Measurements from ENCODE around the gene PIK3R2.
"Not testable (repeated sequence)": the region's sequence is repeated elsewhere in the genome, so short reads cannot be mapped to it uniquely, and the experiment has no call there.

Gene PIK3R2

GRCh38 chr19:18152817-18153555 lies at the start of gene PIK3R2:
Gene PIK3R2 (plus strand): TSS chr19:18153163. CDS start chr19:18155880, 2,717 bp downstream.
- peak; percentile 99 for DNase-seq

DNA sequence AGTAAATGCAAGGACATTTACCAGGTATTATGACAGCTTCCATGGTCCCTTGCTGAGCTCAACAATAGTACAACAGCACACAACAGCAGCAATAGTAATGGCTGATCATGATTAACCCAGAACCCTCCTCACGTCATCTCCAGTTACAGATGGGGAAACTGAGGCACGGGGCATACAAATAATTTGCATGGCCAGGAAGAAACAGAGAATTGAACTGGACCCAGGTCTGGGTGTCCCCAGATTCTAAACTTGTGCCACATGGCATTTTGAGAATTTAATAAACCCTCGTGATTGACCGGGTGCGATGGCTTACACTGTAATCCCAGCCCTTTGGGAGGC lies 48.2 kb upstream of the PIK3R2 start:
- DNase-seq, result no peak

- not testable (repeated sequence) for DNase-seq
Measured at GRCh38 chr19:18105259-18105658, 47.7 kb upstream of the PIK3R2 start.

DNA sequence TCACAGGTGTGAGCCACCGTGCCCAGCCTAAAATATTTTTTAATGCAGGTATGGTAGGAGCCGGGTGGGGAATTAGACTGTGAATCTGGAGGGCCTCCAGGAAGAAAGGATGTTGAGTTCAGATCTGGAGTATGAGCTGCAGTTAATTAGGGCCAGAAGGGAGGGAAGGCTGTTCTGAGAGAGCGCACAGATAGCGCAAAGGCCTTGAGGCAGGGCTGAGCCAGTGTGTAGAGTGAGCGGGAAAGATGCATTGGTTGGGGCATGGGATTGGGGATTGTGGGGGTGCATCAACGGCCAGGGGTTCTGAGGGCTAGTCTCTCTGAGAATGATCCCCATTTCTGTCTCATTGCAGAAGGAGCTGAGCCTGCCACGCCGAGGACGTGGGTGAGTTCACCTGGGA lies 45.7 kb upstream of the PIK3R2 start:
- DNase-seq, result no peak

GRCh38 chr19:18108897-18109296 lies 44.1 kb upstream of the PIK3R2 start:
- no peak for DNase-seq

GRCh38 chr19:18109341-18109732 lies 43.6 kb upstream of the PIK3R2 start:
- no peak for DNase-seq

DNA sequence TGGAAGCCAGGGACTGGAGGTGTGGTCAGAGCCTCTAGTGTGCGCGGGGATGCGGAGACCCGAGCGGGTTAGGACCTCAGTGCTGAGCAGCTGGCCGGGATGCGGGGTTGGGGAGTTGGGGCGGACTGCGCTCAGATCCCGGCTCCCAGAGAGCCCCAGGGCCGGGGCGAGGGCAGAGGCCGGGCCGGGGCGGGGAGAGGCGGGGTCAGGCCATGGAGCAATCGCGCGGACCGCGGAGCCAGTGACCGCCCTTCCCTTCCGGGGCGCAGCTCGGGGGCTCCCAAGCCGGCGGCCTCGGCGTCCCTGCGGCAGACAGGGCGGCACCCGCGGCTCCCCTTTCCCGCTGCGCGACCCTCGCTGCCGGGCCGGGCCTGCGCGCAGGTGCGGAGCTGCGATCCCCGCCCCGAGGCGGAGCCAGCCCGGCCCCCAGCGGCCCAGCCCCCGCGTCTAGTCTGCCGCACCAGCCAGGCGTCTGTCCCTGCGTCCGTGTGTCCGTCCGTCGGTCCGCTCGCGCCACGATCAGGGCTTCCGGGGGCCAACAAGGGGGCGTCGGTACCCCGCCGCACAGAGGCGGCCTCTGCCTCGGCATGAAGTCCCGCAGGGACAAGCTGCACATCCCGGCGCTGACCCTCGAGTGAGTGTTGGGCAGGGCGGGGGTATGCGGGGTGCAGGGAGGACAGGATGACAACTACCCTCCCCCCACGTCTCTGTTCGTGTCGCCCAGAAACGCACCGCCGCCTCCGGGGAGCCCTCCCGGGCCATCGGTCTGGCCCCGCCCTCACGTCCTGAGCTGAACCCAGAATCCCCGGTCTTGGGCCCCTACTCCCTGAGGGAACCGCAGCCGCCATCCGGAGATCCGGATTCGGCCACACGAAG lies 43.0 kb upstream of the PIK3R2 start:
- peak; percentile 30 for DNase-seq

DNA sequence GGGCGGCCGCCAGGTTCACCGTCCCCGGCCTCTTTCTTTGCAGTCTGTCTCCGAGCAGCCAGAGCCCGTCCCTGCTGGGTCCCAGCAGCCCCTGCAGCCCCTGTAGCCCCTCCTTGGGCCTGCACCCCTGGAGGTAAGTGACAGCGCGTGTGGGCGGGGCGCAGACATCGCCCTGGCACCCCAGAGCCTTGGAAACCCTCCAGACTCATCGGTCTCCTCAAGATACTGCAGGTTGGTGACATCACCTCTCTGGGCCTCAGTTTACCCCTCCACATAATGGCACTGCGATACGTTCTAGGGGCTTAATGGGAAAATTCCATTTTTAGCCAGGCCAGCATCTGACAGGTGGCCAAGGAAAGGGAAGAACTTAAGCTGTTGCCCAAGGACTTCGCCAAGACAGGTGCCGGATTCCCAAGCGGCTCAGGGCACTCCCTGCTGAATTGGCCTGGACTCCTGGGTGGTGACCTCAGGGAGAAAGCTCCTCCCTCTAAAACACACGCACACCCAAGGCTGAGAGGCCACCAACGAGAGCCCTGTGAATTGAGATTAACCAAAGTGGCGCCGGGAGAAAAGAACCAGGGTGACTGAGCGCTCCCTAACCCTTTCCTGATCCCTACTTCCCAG lies 42.2 kb upstream of the PIK3R2 start:
- no peak for DNase-seq

DNA sequence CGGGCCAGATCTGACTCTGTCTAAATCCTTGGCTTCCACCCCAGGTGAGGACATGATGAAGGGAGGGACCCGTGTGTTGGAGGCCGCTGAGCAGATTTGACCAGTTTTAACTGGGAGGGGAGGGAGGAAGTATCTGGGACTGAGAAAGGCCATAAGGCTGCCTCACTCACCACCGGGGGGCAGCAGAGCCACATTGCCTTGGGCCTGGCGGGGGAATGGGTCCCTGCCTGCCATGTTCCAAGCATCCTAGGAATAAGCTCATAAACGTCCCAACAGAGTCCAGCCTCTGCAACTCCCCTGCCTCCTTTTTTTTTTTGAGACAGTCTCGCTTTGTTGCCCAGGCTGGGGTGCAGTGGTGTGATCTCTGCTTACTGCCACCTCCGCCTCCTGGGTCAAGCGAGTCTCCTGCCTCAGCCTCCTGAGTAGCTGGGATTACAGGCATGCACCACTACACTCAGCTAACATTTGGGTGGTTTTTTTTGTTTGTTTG lies 39.9 kb upstream of the PIK3R2 start:
- DNase-seq, result peak; percentile 78

GRCh38 chr19:18113827-18114226 lies 39.1 kb upstream of the PIK3R2 start:
- no peak for DNase-seq

- DNase-seq, result no peak
Measured at GRCh38 chr19:18114483-18114882, 38.5 kb upstream of the PIK3R2 start.

GRCh38 chr19:18117364-18117691 lies 35.6 kb upstream of the PIK3R2 start:
- no peak for DNase-seq

GRCh38 chr19:18117692-18118378 lies 35.1 kb upstream of the PIK3R2 start:
- DNase-seq, result peak; percentile 96

DNA sequence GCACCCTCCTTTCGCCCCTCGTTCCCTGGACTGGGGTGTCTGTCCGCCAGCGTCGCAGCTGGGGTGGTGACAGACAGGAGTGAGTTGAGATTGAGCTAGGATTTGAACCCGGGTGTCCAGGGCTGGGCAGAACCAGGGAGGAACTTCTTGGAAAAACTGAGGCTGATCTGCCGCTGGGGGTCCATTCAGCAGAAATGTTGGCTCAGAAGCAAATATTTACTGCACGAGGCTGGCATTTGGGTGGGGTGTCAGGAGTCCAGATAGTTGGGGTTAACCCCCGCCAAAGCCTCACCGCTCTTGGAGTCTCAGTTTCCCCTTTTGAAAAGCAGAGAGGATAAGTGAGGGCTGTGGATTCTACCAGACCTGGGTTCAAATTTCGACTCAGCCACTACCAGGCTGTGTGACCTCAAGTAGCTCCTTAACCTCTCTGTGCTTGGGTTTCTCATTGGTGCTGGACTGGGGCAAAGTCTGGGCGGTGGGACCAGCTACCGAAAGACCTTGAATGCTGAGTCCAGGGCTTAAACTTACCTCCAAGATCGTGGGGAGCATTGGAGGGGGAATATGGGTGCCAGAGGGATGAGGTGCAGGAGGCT lies 34.4 kb upstream of the PIK3R2 start:
- no peak for DNase-seq

DNA sequence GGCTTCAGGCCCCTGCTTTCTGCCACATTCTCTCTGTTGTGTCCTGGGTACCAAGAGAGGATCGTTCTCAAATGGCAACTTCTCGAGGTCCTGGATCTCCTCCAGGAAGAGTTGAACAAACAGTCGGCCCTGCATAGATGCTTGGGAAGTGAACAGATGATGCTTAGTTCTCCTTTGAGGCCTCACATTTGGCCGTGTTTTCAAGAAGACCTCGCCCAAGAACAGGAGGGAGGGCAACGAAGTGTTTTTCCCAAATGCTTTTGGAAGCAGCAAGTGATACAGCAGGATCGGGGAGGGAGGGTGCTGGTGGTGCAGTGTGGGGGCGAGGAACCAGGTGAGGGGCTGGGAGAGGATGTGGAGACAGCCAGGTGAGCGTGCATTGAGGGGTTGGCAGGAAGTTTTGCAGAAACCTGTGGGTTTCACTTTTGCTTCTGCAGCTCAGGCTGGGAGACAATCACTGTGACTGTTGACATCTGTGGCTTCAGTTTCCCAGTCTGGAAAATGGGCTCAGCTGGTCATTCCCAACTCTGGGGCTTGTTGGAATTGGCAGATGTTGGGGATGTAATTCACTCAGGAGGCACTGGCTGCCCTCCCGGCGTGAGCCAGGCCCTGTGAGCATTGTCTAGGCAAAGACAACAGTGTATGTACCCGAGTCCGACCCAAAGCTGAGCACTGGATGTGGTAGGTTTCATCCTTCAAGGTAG lies 33.8 kb upstream of the PIK3R2 start:
- peak; percentile 46 for DNase-seq

- peak; percentile 52 for DNase-seq
Measured at GRCh38 chr19:18119717-18120105, 33.3 kb upstream of the PIK3R2 start.

DNA sequence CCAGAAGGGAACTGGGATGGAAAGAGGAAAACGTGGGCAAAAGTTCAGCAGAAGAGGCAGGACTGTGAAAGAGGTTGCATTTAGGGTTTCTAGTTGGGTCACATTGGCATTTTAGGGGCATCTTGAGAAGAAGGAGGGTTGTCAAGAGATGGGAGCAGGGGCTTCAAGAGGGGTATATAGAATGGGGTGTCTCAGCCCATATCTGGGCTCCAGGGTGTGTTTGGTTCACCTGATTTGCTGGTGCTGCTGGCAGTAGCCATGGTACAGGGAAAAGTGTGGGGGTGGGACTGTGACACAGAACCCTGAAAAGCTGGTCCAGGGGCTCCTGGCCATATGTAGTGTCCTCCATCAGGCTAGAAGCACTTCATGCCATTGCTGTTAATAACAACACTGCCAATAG lies 32.8 kb upstream of the PIK3R2 start:
- DNase-seq, result no peak

GRCh38 chr19:18121166-18121565 lies 31.8 kb upstream of the PIK3R2 start:
- DNase-seq, result no peak

DNA sequence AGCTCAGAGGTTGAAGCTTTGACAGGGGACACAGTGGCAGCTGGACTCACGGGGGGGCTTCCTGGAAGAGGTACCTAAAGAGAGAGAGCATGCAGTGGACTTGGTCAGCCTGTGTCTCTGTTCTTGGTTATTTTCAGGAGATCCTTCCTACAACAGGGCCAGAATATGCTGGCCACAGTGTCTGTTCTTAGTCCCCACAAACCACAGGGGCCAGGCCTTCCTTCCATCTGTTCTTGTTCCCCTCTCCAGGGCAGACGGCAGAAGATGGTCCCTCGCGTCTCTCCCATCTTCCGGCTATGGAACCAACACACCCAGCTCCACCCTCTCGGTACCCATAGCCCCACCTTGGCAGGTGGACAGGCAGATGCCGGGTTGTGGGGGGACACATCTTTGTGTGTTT lies 30.5 kb upstream of the PIK3R2 start:
- DNase-seq, result no peak

DNA sequence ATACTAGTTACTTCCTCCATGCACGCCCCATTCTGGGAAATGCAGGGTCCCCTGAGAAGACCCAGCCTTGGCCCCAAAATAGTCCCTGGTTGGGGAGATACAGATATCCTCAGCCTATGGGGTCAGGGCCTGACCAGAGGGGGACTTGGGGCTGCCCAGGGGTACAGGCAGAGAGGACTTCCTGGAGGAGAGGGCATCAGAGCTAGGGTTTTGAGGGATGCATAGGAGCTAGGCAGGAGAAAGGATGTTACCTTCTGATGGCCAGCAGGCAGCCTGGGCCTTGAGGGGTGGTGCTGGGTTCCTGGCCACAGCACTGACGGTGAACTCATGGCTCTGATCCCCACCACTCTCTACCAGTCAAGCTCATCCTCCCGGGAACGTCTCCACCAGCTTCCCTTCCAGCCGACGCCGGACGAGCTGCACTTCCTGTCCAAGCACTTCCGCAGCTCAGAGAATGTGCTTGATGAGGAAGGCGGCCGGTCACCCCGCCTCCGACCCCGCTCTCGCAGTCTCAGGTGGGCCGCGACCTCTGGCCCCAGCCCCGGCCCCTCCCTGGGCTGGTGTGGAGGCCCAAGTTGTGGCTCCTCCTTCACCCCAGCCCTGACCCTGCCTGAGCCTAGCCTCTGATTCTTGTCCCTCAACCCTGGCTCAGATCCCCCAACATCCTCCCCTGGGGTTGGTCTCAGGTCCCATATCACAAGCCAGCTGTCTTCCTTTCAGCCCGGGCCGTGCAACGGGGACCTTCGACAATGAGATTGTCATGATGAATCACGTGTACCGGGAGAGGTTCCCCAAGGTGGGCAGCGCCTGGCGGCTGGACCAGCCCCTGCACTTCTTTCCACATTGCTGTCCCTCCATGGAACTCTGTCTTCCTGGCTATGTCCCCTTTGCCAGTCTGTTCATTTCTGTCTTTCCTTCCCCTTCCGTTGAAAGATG lies 29.8 kb upstream of the PIK3R2 start:
- no peak for DNase-seq

DNA sequence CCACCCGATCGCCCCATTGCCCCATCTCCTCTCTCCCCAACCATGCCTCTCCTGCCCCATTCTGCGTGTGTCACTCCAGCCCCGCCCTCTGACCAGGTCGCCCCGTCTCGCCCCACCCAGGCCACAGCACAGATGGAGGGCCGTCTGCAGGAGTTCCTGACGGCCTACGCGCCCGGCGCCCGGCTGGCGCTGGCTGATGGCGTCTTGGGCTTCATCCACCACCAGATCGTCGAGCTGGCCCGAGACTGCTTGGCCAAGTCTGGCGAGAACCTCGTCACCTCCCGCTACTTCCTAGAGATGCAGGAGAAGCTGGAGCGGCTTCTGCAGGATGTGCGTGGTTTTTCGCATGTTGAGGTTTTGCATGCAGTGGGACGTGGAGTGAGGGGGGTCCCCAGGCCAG lies 29.1 kb upstream of the PIK3R2 start:
- no peak for DNase-seq
